HepG2 (cell line): ENCODE results near the gene RNF6. TPM values are rescaled to one million over a fixed set of nuclear protein-coding genes. Genes with fewer than 3 reads are reported as not detected.

Experiments
- HNF4G ChIP-seq, 2 experiments: sonication (generic) in 1 of 2; formaldehyde crosslinking in 1 of 2; IDR thresholded peaks; 2 replicates each; pipeline versions ENCODE4 v1.4.0 to v1.6.1; 2011 to 2020; ENCODE audit warnings: borderline replicate concordance in 2 of 2, low read depth in 2 of 2, mild to moderate bottlenecking in 2 of 2, low read length in 1 of 2, missing genetic modification reagents in 1 of 2, moderate library complexity in 1 of 2
- HNRNPH1 ChIP-seq: fragments of 200-400 bp; formaldehyde crosslinking; optimal IDR thresholded peaks from 2 replicates; pipeline ENCODE3; 2017; ENCODE audit warnings: mild to moderate bottlenecking, low read depth, low read length
- MBNL3 ChIP-seq: fragments of 250-450 bp; sonication (Bioruptor Pico); conservative IDR thresholded peaks from 2 replicates; pipeline ENCODE4 v1.8.0; 2022; ENCODE audit warnings: mild to moderate bottlenecking, inconsistent platforms
- MEF2D ChIP-seq: sonication (generic); formaldehyde crosslinking; IDR thresholded peaks from 2 replicates; pipeline ENCODE4 v1.5.1; 2020; ENCODE audit warnings: mild to moderate bottlenecking, missing genetic modification reagents
- RFXAP ChIP-seq: sonication (generic); formaldehyde crosslinking; IDR thresholded peaks from 2 replicates; pipeline ENCODE4 v1.4.0; 2020; ENCODE audit warnings: missing genetic modification reagents, borderline replicate concordance
- RXRB ChIP-seq: IDR thresholded peaks from 2 replicates; pipeline ENCODE4 v1.6.1; 2016; ENCODE audit warnings: borderline replicate concordance, missing genetic modification reagents, missing compliant biosample characterization
- SIN3A ChIP-seq: IDR thresholded peaks from 2 replicates; pipeline ENCODE4 v1.6.1; 2011; ENCODE audit warnings: low read depth, mild to moderate bottlenecking, control low read depth, low read length, borderline replicate concordance
- SIN3B ChIP-seq: fragments of 150-350 bp; IDR thresholded peaks from 2 replicates; pipeline ENCODE4 v1.6.1; 2014; ENCODE audit warnings: low read length
- SRF ChIP-seq: IDR thresholded peaks from 2 replicates; pipeline ENCODE4 v1.6.1; 2011; ENCODE audit warnings: mild to moderate bottlenecking, low read depth, low read length, moderate library complexity
- ZBTB7A ChIP-seq: sonication (generic); formaldehyde crosslinking; IDR thresholded peaks from 2 replicates; pipeline ENCODE4 v1.8.0; 2022; ENCODE audit warnings: mild to moderate bottlenecking, missing genetic modification reagents
- ZEB1 ChIP-seq: IDR thresholded peaks from 2 replicates; pipeline ENCODE4 v1.6.1; 2012; ENCODE audit warnings: mild to moderate bottlenecking, low read depth, inconsistent platforms; ENCODE audit not compliant: insufficient replicate concordance
- ZMYM4 ChIP-seq: sonication (generic); formaldehyde crosslinking; IDR thresholded peaks from 2 replicates; pipeline ENCODE4 v1.8.1; 2023; ENCODE audit warnings: mild to moderate bottlenecking, missing genetic modification reagents
- ZNF10 ChIP-seq: sonication (generic); formaldehyde crosslinking; IDR thresholded peaks from 2 replicates; pipeline ENCODE4 v1.4.0; 2020; ENCODE audit warnings: mild to moderate bottlenecking, low read depth, missing genetic modification reagents, borderline replicate concordance
- ZNF510 ChIP-seq: sonication (generic); formaldehyde crosslinking; IDR thresholded peaks from 2 replicates; pipeline ENCODE4 v1.4.0; 2020; ENCODE audit warnings: low read depth, mild to moderate bottlenecking, missing genetic modification reagents
- ZNF720 ChIP-seq: sonication (generic); formaldehyde crosslinking; IDR thresholded peaks from 2 replicates; pipeline ENCODE4 v1.4.0; 2020; ENCODE audit warnings: missing genetic modification reagents
- polyA plus RNA-seq, 8 experiments: library from polyadenylated mRNA; depleted of rRNA in 3 of 8; stranded (reverse) in 7 of 8; unstranded in 1 of 8; fragments of >200 nt; fragmentation: Illumina TruSeq in 4 of 8; extraction: Trizol in 4 of 8; gene quantifications; 2 replicates each; pipeline versions ENCODE4 v1.2.1 to v1.2.3, GENCODE V29; 2011 to 2016; ENCODE audit warnings: low read depth in 4 of 8, missing spikeins in 1 of 8, mixed read lengths in 1 of 8; ENCODE audit not compliant: insufficient read depth in 1 of 8
- total RNA-seq, 5 experiments: library from RNA; depleted of rRNA; stranded (reverse); fragments of >200 nt; fragmentation: Illumina TruSeq; extraction: Trizol; gene quantifications; 2 replicates each; pipeline ENCODE4 v1.2.3, GENCODE V29; 2016; ENCODE audit warnings: low read depth in 1 of 5
- TF ChIP-seq, protein P1 (sequence below): sonication (generic); formaldehyde crosslinking; conservative IDR thresholded peaks from 2 replicates; pipeline ENCODE4 v1.4.0; 2020; ENCODE audit warnings: mild to moderate bottlenecking, missing genetic modification reagents, moderate library complexity
- TF ChIP-seq, protein P2 (sequence below): sonication (generic); formaldehyde crosslinking; IDR thresholded peaks from 2 replicates; pipeline ENCODE4 v1.8.1; 2023; ENCODE audit warnings: mild to moderate bottlenecking, moderate library complexity, missing genetic modification reagents
- TF ChIP-seq, protein P3 (sequence below): sonication (generic); formaldehyde crosslinking; IDR thresholded peaks from 2 replicates; pipeline ENCODE4 v1.4.0; 2020; ENCODE audit warnings: missing genetic modification reagents, borderline replicate concordance
- TF ChIP-seq, protein P4 (sequence below): sonication (generic); formaldehyde crosslinking; IDR thresholded peaks from 2 replicates; pipeline ENCODE4 v1.4.0; 2020; ENCODE audit warnings: mild to moderate bottlenecking, missing genetic modification reagents

RNF6 gene
- total and polyA plus RNA-seq, 2 of the 13 experiments (the other 11 are each of a cell fraction or from before 2014, with no cell fraction given): 14.6 to 36.8 TPM

DNA sequence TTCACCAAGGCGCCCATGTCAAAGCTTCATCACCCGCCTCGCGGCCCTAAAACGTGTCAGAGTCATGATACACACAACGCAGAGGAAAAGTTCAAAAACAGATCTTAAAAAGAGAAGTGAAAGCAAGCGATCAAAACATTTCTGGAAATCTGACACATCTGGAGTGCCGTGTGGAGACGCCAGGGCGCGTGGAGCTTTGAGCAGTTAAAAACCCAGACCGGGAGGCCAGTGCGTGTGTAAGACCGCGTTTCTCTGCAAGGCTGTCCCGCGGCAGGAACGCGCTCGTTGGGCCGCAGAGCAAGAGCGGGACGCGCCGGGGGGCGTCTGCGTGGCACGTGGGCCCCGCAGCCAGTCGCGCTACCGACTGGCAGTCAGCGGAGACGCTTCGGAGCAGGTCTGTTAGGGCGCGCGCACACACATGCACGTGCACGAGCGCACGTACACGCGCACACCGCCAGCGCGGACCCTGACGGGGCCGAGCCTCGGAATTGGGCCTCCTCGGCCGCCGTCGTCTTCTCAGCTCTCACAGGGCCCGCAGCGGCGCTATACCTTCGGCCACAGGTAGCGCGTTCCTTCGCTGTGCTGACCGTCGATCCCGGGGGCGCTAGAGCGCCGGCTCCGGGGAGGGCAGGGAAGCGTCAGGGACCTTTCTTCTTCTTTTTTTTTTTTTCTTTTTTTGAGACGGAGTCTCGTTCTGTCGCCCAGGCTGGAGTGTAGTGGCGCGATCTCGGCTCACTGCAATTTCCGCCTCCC, 35.8 kb downstream of the RNF6 start (continued):
- TF ChIP-seq, protein P1, sequence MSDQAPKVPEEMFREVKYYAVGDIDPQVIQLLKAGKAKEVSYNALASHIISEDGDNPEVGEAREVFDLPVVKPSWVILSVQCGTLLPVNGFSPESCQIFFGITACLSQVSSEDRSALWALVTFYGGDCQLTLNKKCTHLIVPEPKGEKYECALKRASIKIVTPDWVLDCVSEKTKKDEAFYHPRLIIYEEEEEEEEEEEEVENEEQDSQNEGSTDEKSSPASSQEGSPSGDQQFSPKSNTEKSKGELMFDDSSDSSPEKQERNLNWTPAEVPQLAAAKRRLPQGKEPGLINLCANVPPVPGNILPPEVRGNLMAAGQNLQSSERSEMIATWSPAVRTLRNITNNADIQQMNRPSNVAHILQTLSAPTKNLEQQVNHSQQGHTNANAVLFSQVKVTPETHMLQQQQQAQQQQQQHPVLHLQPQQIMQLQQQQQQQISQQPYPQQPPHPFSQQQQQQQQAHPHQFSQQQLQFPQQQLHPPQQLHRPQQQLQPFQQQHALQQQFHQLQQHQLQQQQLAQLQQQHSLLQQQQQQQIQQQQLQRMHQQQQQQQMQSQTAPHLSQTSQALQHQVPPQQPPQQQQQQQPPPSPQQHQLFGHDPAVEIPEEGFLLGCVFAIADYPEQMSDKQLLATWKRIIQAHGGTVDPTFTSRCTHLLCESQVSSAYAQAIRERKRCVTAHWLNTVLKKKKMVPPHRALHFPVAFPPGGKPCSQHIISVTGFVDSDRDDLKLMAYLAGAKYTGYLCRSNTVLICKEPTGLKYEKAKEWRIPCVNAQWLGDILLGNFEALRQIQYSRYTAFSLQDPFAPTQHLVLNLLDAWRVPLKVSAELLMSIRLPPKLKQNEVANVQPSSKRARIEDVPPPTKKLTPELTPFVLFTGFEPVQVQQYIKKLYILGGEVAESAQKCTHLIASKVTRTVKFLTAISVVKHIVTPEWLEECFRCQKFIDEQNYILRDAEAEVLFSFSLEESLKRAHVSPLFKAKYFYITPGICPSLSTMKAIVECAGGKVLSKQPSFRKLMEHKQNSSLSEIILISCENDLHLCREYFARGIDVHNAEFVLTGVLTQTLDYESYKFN (CRISPR knock-in tag): no peak; the same call in 1 of the 2 replicates
- TF ChIP-seq SIN3A (0 out of 2 replicates have a peak, but pooled peaks have one; percentile 4), MEF2D (CRISPR knock-in tag) (peak; percentile 62), ZMYM4 (CRISPR knock-in tag) (peak; percentile 95), SIN3B (no peak), HNF4G (IDR thresholded peaks at IDR 0.05; ENCODE audit: borderline replicate concordance, low read depth, low read length) (no peak), HNF4G (CRISPR knock-in tag; IDR thresholded peaks at IDR 0.05; ENCODE audit: borderline replicate concordance, low read depth) (peak; percentile 50; the same call in 1 of the 2 replicates), HNRNPH1 (no peak), ZNF10 (CRISPR knock-in tag) (no peak), ZBTB7A (CRISPR knock-in tag) (peak; percentile 55; the same call in 1 of the 2 replicates), RFXAP (CRISPR knock-in tag) (peak; percentile 83), ZNF510 (CRISPR knock-in tag) (0 out of 2 replicates have a peak, but pooled peaks have one; percentile 53), ZEB1 (no peak), MBNL3 (no peak), SRF (no peak), RXRB (peak; percentile 32; the same call in 1 of the 2 replicates), ZNF720 (CRISPR knock-in tag) (no peak)
- TF ChIP-seq, protein P2, sequence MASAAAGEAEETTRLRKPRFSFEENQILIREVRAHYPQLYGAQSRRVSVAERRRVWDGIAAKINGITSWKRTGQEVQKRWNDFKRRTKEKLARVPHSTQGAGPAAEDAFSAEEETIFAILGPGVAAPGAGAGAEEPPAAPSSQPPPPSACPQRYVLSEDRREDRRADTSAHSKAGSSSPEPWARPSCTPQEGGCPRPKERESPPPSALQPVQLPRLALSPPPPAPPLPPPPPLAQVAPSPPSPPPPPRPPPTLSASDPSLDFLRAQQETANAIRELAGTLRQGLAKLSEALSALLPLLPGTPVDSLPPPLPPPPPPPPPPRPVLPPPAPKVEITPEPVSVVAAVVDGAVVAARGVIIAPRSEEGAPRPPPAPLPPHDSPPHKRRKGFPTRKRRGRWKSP (CRISPR knock-in tag): peak; percentile 88
- TF ChIP-seq, protein P3, sequence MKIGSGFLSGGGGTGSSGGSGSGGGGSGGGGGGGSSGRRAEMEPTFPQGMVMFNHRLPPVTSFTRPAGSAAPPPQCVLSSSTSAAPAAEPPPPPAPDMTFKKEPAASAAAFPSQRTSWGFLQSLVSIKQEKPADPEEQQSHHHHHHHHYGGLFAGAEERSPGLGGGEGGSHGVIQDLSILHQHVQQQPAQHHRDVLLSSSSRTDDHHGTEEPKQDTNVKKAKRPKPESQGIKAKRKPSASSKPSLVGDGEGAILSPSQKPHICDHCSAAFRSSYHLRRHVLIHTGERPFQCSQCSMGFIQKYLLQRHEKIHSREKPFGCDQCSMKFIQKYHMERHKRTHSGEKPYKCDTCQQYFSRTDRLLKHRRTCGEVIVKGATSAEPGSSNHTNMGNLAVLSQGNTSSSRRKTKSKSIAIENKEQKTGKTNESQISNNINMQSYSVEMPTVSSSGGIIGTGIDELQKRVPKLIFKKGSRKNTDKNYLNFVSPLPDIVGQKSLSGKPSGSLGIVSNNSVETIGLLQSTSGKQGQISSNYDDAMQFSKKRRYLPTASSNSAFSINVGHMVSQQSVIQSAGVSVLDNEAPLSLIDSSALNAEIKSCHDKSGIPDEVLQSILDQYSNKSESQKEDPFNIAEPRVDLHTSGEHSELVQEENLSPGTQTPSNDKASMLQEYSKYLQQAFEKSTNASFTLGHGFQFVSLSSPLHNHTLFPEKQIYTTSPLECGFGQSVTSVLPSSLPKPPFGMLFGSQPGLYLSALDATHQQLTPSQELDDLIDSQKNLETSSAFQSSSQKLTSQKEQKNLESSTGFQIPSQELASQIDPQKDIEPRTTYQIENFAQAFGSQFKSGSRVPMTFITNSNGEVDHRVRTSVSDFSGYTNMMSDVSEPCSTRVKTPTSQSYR (CRISPR knock-in tag): peak; percentile 48; the same call in 1 of the 2 replicates
- TF ChIP-seq, protein P4, sequence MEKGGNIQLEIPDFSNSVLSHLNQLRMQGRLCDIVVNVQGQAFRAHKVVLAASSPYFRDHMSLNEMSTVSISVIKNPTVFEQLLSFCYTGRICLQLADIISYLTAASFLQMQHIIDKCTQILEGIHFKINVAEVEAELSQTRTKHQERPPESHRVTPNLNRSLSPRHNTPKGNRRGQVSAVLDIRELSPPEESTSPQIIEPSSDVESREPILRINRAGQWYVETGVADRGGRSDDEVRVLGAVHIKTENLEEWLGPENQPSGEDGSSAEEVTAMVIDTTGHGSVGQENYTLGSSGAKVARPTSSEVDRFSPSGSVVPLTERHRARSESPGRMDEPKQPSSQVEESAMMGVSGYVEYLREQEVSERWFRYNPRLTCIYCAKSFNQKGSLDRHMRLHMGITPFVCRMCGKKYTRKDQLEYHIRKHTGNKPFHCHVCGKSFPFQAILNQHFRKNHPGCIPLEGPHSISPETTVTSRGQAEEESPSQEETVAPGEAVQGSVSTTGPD: no peak
